Measurements from ENCODE around the gene TOMM7. TPM values are rescaled to one million over a fixed set of nuclear protein-coding genes. Genes with fewer than 3 reads are reported as not detected.

TOMM7 gene
- total RNA-seq, 4 donors from 2014 or later, result 133 to 211 (median 177) TPM

GRCh38 chr7:22824760-22825159 is 2.1 kb upstream of the TOMM7 start:
- Histone ChIP-seq H3K27me3 (no peaks in the 10 kb centered on the region), H3K36me3 (no peaks in the 10 kb centered on the region), H3K27ac (no peak overlapping the region), H3K4me1 (peaks cover 0 to 32% (median 12%) of the 10 kb centered on the region in 4 donors), H3K9me3 (no peaks in the 10 kb centered on the region), H3K4me3 (no peak overlapping the region)
- no peak for DNase-seq (ENCODE audit: low spot score in 2 of 2)
- WGBS, 2 donors, result 87 to 92% methylated on average over 2 of the region's 2 CpGs
- no peak for TF ChIP-seq CTCF (IDR thresholded peaks at IDR 0.05)

- H3K27ac ChIP-seq, result peak overlapping the region; percentile 69 to 90 (median 86)
- 27 to 42% methylated on average over 3 of the region's 3 CpGs for WGBS, 2 donors
- no peak for DNase-seq (ENCODE audit: low spot score in 2 of 2)
Measured at GRCh38 chr7:22823142-22823497, 471 bp upstream of the TOMM7 start.

GRCh38 chr7:22821702-22822485 is 755 bp downstream of the TOMM7 start:
- Histone ChIP-seq H3K36me3 (peaks cover 0 to 10% (median 0%) of the 10 kb centered on the region in 3 donors), H3K27ac (peak overlapping the region; percentile 69 to 90 (median 86)), H3K9me3 (no peaks in the 10 kb centered on the region), H3K4me1 (peaks cover 0 to 46% (median 14%) of the 10 kb centered on the region in 4 donors), H3K4me3 (peak overlapping the region; percentile 67 to 95 (median 79)), H3K27me3 (no peaks in the 10 kb centered on the region)
- DNase-seq (ENCODE audit: low spot score in 2 of 2), result no peak
- TF ChIP-seq CTCF (IDR thresholded peaks at IDR 0.05) (no peak), EP300 (IDR thresholded peaks at IDR 0.05) (no peak), POLR2A (IDR thresholded peaks at IDR 0.05) (no peak)
- WGBS, 2 donors, result 11 to 13% methylated on average over 18 of the region's 18 CpGs

More at GRCh38 chr7:22823142-22823497, 471 bp upstream of the TOMM7 start:
- peaks cover 0 to 44% (median 14%) of the 10 kb centered on the region in 4 donors for H3K4me1 ChIP-seq
- TF ChIP-seq POLR2A (IDR thresholded peaks at IDR 0.05), result no peak
- no peak for TF ChIP-seq EP300 (IDR thresholded peaks at IDR 0.05)
- no peak for TF ChIP-seq CTCF (IDR thresholded peaks at IDR 0.05)
- no peaks in the 10 kb centered on the region for H3K9me3 ChIP-seq
- no peaks in the 10 kb centered on the region for H3K27me3 ChIP-seq
- peak overlapping the region; percentile 67 to 95 (median 79) for H3K4me3 ChIP-seq
- H3K36me3 ChIP-seq, result no peaks in the 10 kb centered on the region

GRCh38 chr7:22819476-22819875 is 3.2 kb downstream of the TOMM7 start:
- peaks cover 0 to 58% (median 14%) of the 10 kb centered on the region in 4 donors for H3K4me1 ChIP-seq
- DNase-seq (ENCODE audit: low spot score in 2 of 2), result no peak
- peaks cover 0 to 31% (median 0%) of the 10 kb centered on the region in 3 donors for H3K36me3 ChIP-seq
- 90 to 94% methylated on average over 4 of the region's 4 CpGs for WGBS, 2 donors
- no peaks in the 10 kb centered on the region for H3K27me3 ChIP-seq
- H3K9me3 ChIP-seq, result no peaks in the 10 kb centered on the region
- no peak overlapping the region for H3K27ac ChIP-seq
- H3K4me3 ChIP-seq, result no peak overlapping the region
- no peak for TF ChIP-seq POLR2A (IDR thresholded peaks at IDR 0.05)
- TF ChIP-seq EP300 (IDR thresholded peaks at IDR 0.05), result no peak
- no peak for TF ChIP-seq CTCF (IDR thresholded peaks at IDR 0.05)
